Skeletal muscle tissue (tissue), 4 donors: ENCODE measurements around the gene GLI3. TPM values are rescaled to one million over a fixed set of nuclear protein-coding genes. Genes with fewer than 3 reads are reported as not detected.

Experiments used
- H3K27ac ChIP-seq: one replicate; pipeline ENCODE4 v1.7.0; 2013; ENCODE audit warnings: mild to moderate bottlenecking, low read depth, low read length, inconsistent platforms
- H3K27me3 ChIP-seq, 3 donors: one replicate each; pipeline ENCODE4 v1.7.0; 2013; ENCODE audit warnings: low read length in 3 of 3; ENCODE audit not compliant: control insufficient read depth in 3 of 3, insufficient read depth in 3 of 3
- H3K36me3 ChIP-seq, 3 donors: one replicate each; pipeline ENCODE4 v1.7.0; 2013; ENCODE audit warnings: low read length in 3 of 3; ENCODE audit not compliant: control insufficient read depth in 3 of 3, insufficient read depth in 3 of 3
- H3K4me1 ChIP-seq, 3 donors: one replicate each; pipeline ENCODE4 v1.7.0; 2013; ENCODE audit warnings: low read length in 3 of 3, mild to moderate bottlenecking in 3 of 3; ENCODE audit not compliant: control insufficient read depth in 3 of 3, insufficient read depth in 3 of 3
- H3K4me3 ChIP-seq, 3 donors: one replicate each; pipeline ENCODE4 v1.7.0; 2013; ENCODE audit warnings: low read length in 3 of 3
- H3K9ac ChIP-seq, 3 donors: one replicate each; pipeline ENCODE4 v1.7.0; 2013; ENCODE audit warnings: low read length in 3 of 3, mild to moderate bottlenecking in 3 of 3, moderate library complexity in 2 of 3, low read depth in 1 of 3
- H3K9me3 ChIP-seq, 3 donors: one replicate each; pipeline ENCODE4 v1.7.0; 2013; ENCODE audit warnings: low read length in 3 of 3; ENCODE audit not compliant: control insufficient read depth in 3 of 3
- total RNA-seq: library from RNA; depleted of rRNA; stranded (reverse); fragments of >200 nt; gene quantifications from one replicate; pipeline ENCODE4 v1.2.3, GENCODE V29; 2014
- donor health status: Osteomylitis.

GLI3 gene
- total RNA-seq, 1 donor from 2014 or later: 13.6 TPM

DNA sequence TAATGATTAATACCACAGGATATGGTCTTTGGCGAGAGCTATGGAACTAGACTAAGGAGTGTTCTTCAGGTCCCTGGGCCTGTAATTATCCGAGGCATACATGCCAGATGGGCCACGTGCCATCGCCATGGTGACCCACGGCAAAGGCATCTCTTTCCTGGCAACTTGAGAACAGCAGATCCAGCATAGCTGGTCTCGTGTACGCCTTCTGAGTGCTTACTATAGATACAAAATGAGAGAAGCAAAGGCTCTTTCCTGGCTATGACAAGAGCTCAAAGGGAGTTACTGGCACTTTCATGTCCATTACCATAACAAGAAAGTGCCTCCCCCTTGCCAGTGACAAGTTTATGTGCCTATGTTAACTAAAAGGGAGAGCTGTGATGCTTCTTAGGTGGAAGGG lies 26.0 kb upstream of the GLI3 start:
- Histone ChIP-seq H3K27me3 (no peaks in the 10 kb centered on the region), H3K36me3 (no peaks in the 10 kb centered on the region), H3K4me1 (peaks cover 6 to 13% (median 11%) of the 10 kb centered on the region in 3 donors), H3K9ac (peak overlapping the region in 2 of 3 donors; percentile 10 to 17), H3K9me3 (no peaks in the 10 kb centered on the region), H3K27ac (peak overlapping the region; percentile 48), H3K4me3 (no peak overlapping the region)

DNA sequence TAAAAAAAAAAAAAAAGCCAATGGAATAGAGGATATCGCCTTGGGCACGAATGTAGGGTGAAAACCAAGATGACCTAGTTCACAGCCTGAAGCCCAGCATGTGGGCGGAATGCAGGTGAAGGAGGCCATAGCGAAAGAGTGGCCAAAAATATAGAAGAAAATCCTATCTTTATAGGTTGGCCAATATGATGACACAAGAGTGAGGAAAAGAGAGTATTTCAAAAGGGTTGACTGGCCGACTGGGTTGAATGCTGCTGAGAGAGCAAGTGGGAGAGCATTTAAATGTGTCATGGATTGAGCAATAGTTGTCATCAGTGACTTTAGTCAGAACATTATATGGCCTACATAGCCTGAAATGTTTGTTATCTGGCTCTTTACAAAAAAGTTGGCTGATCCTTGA lies 17.2 kb upstream of the GLI3 start:
- H3K27ac ChIP-seq: no peak overlapping the region
- H3K9me3 ChIP-seq: no peaks in the 10 kb centered on the region

DNA sequence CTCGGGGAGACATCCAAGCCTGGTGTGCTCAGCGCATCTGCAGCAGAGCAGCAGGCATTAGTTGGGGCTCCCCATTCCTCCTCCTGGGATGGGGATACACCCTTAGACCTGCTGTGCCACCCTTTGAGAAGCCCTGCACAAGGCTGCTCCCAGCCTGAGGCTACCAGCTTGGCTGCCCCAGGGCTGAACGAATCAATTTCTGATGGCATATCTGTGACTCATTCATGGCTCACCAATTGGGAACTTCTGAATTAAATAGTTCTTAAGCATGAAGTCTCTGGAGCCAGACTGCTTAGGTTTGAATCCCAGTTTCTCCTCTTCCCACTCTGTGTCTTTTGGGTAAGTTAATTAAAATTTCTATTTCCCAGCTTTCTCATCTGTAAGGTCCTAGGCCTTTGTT lies 16.3 kb upstream of the GLI3 start:
- H3K9ac ChIP-seq: no peak overlapping the region
- no peak overlapping the region for H3K4me3 ChIP-seq
- H3K27me3 ChIP-seq: no peaks in the 10 kb centered on the region
- H3K4me1 ChIP-seq: no peaks in the 10 kb centered on the region
- no peaks in the 10 kb centered on the region for H3K9me3 ChIP-seq
- H3K36me3 ChIP-seq: no peaks in the 10 kb centered on the region
- no peak overlapping the region for H3K27ac ChIP-seq

More for the DNA sequence above, 17.2 kb upstream of the GLI3 start:
- no peaks in the 10 kb centered on the region for H3K4me1 ChIP-seq
- H3K9ac ChIP-seq: no peak overlapping the region
- H3K4me3 ChIP-seq: no peak overlapping the region
- no peaks in the 10 kb centered on the region for H3K36me3 ChIP-seq
- H3K27me3 ChIP-seq: no peaks in the 10 kb centered on the region

DNA sequence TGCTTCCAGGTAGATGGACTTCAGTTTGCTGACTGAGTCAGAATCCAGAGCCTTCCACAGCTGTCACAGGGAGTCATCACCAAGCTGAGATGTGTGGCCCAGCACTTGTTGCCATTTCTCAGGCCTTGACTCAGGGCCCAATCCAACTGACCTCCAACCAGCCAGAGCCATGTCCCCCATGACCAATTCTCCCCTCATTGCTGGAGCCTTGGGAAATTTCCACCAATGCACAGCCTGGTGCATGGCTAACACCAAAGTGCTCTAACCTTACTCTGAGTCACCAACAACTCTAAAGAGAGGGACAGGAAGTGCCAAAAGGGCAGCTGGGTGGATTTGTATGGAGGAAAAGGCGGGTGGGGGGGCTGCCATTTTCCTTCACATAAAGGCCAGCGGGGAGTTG lies 13.4 kb upstream of the GLI3 start:
- H3K9ac ChIP-seq: no peak overlapping the region
- H3K27ac ChIP-seq: no peak overlapping the region
- H3K4me3 ChIP-seq: no peak overlapping the region
- no peaks in the 10 kb centered on the region for H3K36me3 ChIP-seq
- H3K4me1 ChIP-seq: no peaks in the 10 kb centered on the region
- H3K9me3 ChIP-seq: no peaks in the 10 kb centered on the region
- no peaks in the 10 kb centered on the region for H3K27me3 ChIP-seq

DNA sequence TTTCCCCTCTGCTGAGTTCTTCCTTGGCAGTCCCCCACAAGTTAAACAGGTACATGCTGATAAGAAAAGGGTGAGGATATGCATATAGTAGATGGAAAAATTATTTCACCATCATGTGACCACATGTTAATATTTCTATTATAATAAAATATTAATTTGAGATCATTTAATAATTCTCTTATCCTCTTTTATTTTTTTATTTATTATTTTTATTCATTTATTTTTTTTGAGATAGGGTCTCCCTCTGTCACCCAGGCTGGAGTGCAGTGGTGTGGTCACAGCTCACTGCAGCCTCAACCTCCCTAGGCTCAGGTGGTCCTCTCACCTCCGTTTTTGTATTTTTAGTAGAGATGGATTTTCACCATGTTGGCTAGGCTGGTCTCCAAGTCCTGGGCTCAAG lies 11.6 kb upstream of the GLI3 start:
- no peaks in the 10 kb centered on the region for H3K4me1 ChIP-seq
- H3K27ac ChIP-seq: no peak overlapping the region

DNA sequence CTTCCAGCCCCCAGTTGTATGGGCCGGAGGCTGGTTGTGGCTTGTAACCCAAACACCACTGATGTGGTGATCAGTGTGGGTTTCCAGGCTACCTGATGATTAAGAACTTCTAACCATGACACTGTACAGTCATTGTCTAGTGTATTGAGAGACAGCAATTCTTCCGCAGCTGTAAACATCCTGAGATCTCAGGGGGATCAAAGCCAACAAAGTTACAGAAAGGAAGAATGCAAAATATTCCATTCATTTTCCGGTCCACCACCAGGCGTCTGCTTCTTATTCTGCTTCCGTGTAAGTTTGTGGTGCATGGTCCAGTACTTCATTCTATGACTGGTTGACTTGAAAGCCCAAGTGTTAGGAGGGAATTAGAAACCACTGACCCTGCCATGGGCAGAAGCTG lies 10.3 kb upstream of the GLI3 start:
- no peak overlapping the region for H3K27ac ChIP-seq
- no peaks in the 10 kb centered on the region for H3K9me3 ChIP-seq
- no peaks in the 10 kb centered on the region for H3K36me3 ChIP-seq
- no peaks in the 10 kb centered on the region for H3K27me3 ChIP-seq
- no peaks in the 10 kb centered on the region for H3K4me1 ChIP-seq
- H3K9ac ChIP-seq: no peak overlapping the region
- H3K4me3 ChIP-seq: no peak overlapping the region

More for the DNA sequence above, 11.6 kb upstream of the GLI3 start:
- H3K9me3 ChIP-seq: no peaks in the 10 kb centered on the region
- no peak overlapping the region for H3K4me3 ChIP-seq
- H3K27me3 ChIP-seq: no peaks in the 10 kb centered on the region
- H3K36me3 ChIP-seq: no peaks in the 10 kb centered on the region
- H3K9ac ChIP-seq: no peak overlapping the region

DNA sequence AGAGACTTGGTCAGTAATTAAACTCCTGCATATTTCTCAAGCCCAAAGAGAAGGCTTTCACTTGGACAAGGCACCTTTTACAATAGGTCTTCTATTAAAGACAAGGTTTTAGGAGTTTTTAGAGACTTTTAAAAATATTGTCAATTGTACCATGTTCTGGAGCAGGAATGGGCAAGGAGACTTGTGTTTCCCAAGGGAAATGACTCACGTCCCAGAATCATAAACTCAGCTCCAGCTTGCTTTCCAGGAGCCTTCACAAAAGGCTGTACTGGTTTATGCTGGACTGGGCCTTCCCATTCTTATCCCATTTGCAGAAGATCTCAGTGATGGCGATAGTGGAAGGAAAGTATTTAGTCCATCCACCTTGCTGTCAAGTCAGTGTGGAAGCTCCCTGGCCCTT lies 7.8 kb upstream of the GLI3 start:
- no peak overlapping the region for H3K27ac ChIP-seq
- no peaks in the 10 kb centered on the region for H3K27me3 ChIP-seq
- no peak overlapping the region for H3K9ac ChIP-seq
- H3K4me3 ChIP-seq: no peak overlapping the region
- no peaks in the 10 kb centered on the region for H3K36me3 ChIP-seq
- H3K4me1 ChIP-seq: no peaks in the 10 kb centered on the region
- H3K9me3 ChIP-seq: no peaks in the 10 kb centered on the region

DNA sequence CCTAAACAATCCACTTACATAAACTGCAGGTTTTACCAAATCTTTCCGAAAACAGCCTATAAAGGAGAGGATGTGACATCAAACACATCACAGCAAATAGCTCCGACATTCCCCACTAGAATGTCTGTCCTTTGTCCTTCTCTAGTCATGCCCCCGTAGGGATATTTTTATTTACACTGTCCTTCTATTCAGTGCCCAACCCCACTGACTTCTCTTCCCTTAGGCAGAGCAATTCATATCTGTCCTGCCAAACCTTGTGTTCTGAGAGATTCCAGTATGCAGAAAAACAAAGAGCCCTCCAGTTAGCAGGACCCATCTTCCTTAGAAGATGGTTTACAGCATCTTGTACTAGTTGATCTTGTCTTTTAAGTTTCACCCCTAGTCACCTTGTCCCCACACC lies 5.4 kb upstream of the GLI3 start:
- Histone ChIP-seq H3K9me3 (no peaks in the 10 kb centered on the region), H3K27ac (no peak overlapping the region), H3K4me3 (no peak overlapping the region), H3K27me3 (no peaks in the 10 kb centered on the region), H3K36me3 (no peaks in the 10 kb centered on the region), H3K4me1 (peaks cover 0 to 3% (median 0%) of the 10 kb centered on the region in 3 donors), H3K9ac (no peak overlapping the region)

DNA sequence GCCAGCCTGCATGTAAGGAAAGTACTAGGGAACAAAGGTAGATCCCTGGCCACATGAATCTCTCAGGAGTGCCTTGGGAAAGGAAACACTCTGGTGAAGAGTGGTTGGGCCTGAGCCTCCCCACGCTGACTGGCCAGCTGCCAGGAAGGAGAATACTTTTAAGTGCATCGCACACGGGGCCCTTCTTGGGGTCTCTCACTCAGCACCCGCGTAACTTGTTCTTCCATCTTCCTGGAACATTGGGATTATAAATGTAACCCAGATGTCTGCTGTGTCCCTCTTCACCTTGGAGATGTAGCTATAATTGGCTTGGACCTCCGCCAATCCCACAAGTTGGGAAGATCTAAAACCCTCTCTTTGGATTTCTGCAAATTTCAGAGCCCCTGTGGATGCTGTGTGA lies 4.4 kb upstream of the GLI3 start:
- no peaks in the 10 kb centered on the region for H3K9me3 ChIP-seq
- peaks cover 0 to 3% (median 2%) of the 10 kb centered on the region in 3 donors for H3K4me1 ChIP-seq
- no peak overlapping the region for H3K9ac ChIP-seq
- H3K27ac ChIP-seq: no peak overlapping the region
- H3K4me3 ChIP-seq: no peak overlapping the region
- no peaks in the 10 kb centered on the region for H3K27me3 ChIP-seq
- no peaks in the 10 kb centered on the region for H3K36me3 ChIP-seq

DNA sequence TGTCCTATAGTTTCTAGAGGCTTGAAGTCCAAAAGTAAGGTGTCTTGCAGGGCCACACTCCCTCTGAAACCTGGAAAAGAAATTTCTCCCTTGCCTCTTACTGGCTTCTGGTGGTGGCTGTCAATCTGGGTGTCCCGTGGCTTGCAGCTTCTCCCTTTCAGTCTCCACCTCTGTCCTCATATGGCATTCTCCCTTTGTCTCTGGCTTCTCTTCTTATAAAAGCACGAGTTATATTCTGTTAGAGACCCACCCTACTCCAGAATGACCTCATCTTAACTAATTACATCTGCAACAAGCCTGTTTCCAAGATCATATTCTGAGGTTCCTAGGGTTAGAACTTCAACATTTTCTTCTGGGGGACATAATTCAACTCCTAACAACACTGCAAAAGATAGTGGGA lies 3.4 kb upstream of the GLI3 start:
- Histone ChIP-seq H3K27ac (no peak overlapping the region), H3K4me3 (no peak overlapping the region), H3K36me3 (no peaks in the 10 kb centered on the region), H3K9ac (no peak overlapping the region), H3K4me1 (peaks cover 6 to 9% (median 7%) of the 10 kb centered on the region in 3 donors), H3K27me3 (peaks cover 0 to 5% (median 0%) of the 10 kb centered on the region in 3 donors), H3K9me3 (no peaks in the 10 kb centered on the region)
